ENCODE results near the gene PVALEF. TPM values are rescaled to one million over a fixed set of nuclear protein-coding genes. Genes with fewer than 3 reads are reported as not detected.

The PVALEF gene
- total RNA-seq, result not detected

DNA sequence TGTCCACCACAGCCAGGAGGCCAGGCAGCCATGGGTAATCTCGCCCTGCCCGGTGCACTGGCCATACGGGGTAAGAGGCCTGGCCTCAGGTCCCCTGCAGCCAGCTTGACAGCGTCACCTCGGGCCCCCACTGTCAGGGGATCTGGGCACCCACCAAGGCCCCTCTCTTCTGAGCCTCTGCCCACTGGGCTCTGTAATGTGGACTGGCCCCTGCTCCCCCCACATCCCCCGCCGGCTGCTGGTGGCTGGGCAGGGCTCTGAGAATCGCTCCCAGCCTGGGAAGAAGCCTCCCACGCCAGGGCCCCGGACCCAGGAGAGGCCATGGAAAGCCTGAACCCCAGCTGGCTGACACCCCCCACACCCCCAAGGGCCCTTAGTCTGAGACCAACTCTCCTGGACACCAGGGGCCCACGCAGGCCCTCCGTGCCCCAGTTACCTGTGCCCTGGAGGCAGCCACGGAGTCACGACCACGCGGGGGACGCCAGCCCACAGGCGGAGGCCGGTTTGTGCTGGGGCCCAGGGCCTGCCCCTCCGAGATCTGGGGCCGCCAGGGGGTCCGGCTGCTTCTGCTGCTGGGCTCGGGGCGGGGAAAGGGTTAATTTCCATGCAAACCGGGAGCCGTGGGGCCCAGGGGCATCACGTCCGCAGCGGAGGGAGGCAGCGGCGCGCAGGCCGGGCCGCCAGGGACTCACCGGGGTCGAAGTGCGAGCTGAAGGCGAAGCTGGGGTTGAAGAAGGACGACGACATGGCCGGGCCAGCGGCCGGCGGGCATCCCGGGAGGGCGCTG is at the start of gene PVALEF:
Gene PVALEF, plus strand, starts transcription at position 262 of the 787 bp plus-strand sequence. CDS start 15,720 bp downstream, outside the sequence.
- Mint-ChIP-seq H3K9me3 (no peaks in the 10 kb centered on the region), H3K36me3 (no peaks in the 10 kb centered on the region), H3K27ac (no peak within 1 kb of the TSS)
- ATAC-seq (no peak), DNase-seq (ENCODE audit: low spot score in 2 of 2) (no peak)

DNA sequence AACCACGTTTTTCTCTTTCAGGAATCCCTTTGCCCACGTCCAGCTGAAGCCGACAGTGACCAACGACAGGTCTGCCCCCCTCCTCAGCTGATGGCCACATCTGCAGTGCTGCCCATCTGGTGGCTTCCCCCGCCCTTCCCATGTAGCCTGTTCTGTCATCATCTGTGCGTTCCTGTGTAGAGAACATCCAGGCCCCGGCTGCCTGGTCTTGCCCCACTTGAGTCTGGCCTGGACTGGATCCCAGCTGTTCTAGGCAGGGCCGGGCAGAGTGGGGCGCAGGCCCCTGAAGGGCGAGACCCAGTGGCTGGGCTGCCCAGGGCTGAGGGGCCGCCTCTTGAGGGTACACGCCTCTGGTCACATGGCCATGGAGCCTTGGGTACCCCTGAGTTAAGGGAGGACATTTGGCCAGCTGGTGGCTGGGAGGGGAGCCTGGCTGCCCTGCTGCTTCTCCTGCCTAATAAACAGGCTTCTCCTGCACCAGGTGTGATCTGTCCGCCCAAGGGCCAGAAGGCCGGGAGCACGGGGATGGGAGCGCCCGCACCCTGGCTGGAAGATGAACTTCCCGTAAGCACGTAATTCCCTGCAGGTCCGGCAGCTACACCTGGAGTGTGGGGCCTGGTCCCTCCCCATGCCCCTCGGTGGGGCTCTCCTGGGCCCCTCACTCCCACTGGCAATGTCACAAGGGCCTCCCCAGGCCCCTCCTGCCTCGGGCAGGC is 49.4 kb upstream of the PVALEF start:
- no peaks in the 10 kb centered on the region for H3K36me3 Mint-ChIP-seq

DNA sequence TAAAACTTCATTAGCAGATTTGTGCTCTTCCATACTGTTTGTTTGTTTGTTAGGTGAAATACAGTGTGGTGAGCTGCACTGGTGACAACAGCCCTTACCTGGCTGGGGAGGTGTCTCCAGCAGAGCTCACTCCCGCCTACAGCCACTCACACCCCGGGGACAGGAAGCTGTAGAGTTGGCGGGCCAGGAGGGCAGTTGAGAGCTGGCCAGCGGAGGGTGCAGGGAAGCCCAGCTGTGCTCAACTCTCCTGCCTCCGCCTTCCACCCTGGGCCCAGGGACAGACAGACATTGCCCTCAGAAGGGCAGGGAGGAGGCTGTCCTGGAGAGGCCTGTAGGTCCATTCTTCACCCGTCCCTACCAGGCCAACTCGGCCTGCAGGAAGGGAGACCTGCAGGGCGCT is 48.6 kb upstream of the PVALEF start:
- H3K9me3 Mint-ChIP-seq, result no peaks in the 10 kb centered on the region
- ATAC-seq (no peak), DNase-seq (ENCODE audit: low spot score in 2 of 2) (no peak)
- H3K27ac Mint-ChIP-seq, result no peak overlapping the region
- H3K36me3 Mint-ChIP-seq, result no peaks in the 10 kb centered on the region

More for the DNA sequence above, 49.4 kb upstream of the PVALEF start:
- DNase-seq (ENCODE audit: low spot score in 2 of 2) (no peak), ATAC-seq (no peak)
- no peak overlapping the region for H3K27ac Mint-ChIP-seq
- no peaks in the 10 kb centered on the region for H3K9me3 Mint-ChIP-seq

DNA sequence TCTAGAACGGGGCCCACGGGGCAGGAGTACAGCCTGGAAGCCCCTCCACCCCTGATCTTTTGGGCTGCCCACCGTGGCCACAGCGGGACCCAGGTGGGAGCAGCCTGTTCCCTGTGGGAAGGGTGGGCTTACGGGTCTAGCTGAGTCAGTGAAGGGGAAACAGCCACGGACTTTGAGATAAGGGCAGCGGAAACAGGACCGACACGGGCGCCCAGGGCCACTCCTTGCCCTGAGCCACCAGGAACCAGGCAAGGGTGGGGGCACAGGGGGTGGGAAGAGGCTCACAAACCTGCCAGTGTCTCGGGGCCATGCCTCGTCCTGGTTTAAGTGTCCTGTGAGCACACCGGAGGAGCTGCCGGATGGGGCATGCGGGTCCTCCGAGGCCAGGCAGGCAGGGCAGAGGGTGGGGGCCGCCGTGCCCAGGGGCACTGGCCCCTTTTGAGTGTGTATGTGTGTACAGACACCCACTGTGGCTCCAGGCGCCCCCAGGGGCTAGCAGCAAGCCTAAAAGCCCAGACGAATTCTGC is 47.6 kb upstream of the PVALEF start:
- ATAC-seq, result no peak
- Mint-ChIP-seq H3K27ac (no peak overlapping the region), H3K9me3 (no peaks in the 10 kb centered on the region), H3K36me3 (no peaks in the 10 kb centered on the region)
- no peak for DNase-seq (ENCODE audit: low spot score in 2 of 2)

DNA sequence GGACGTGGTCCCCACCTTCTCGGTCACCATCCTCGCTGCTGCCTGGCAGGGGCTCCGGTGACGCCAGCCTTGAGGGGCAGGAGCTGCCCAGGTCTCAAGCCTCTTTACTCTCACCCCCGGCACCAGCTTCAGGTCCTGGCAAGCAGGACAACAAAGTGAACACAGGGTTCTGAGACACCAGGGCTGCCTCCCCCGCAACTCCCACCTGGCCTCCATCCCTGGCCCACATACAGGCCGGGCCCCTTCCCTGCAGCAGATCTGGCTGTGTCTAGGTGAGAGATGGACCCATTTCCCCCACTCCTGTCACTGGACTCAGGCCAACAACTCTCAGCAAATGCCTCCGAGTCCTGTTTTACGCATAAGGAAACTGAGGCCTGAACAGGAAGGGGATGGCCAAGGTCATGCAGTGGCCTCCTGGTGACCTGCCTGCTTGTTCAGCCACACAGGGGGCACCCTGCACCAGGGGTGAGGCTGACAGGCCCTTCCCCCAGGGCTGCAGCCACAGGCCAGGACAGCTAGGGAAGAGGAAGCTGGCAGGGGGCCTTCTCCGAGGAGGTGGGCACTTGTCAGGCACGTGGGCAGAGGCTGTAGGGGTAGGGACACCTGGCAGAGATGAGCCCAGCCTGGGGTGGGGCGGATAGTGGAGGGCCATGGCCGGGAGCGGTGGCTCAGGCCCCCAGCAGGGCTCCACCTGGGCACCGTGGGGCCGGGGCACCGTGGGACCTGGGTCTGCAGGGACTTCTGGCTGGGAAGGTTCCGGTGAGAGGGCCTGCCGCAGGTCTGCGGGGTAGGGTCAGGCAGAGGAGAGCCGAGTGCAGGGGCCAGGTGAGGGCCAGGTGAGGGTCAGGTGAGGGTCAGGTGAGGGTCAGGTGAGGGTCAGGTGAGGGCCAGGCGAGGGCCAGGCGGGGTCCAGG is 46.7 kb upstream of the PVALEF start:
- Mint-ChIP-seq H3K9me3 (no peaks in the 10 kb centered on the region), H3K36me3 (no peaks in the 10 kb centered on the region), H3K27ac (no peak overlapping the region)
- DNase-seq (ENCODE audit: low spot score in 2 of 2) (no peak), ATAC-seq (no peak)

DNA sequence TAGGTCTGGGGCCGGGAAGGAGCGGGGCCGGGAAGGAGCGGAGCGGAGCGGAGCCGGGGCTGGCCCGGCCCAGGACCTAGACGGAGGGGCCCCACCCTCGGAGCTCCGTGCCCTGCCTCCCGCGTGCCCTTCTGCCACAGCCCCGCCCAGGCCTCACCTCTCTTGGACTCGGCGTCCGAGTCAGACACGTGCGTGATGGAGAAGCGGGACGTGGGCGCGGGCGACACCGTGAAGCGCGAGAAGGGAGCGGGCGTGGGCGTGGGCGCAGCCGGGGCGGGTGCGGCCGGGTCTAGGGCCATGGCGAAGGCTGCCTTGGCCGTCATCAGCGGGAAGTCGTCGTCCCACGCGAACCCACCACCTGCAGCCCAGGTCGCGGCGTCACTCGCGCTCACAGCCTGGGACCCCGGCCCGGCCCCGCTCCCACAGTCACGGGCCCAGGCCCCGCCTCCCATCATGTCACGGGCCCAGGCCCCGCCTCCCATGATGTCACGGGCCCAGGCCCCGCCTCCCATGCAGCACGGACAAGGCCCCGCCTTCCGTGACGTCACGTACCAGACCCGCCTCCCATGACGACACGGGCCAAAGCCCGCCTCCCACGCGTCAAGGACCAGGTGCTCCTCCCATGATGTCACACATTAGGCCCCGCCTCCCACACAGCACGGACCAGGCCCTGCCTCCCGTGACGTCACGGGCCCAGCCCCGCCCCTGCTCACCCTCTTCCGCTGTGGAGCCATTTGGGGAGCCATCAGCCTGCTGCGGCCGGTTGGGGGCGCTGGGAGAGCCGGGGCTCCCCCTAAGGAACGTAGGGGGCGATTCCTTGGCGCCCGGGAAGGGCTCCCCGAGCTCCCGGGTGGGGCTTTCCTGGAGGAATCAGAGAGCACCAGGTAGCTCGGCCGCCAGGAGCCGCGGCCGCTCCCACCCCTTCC is 45.8 kb upstream of the PVALEF start:
- DNase-seq (ENCODE audit: low spot score in 2 of 2) (peak; percentile 71 to 87), ATAC-seq (peak; percentile 61 to 83)
- H3K9me3 Mint-ChIP-seq, result no peaks in the 10 kb centered on the region
- H3K36me3 Mint-ChIP-seq, result no peaks in the 10 kb centered on the region
- H3K27ac Mint-ChIP-seq, result no peak overlapping the region

DNA sequence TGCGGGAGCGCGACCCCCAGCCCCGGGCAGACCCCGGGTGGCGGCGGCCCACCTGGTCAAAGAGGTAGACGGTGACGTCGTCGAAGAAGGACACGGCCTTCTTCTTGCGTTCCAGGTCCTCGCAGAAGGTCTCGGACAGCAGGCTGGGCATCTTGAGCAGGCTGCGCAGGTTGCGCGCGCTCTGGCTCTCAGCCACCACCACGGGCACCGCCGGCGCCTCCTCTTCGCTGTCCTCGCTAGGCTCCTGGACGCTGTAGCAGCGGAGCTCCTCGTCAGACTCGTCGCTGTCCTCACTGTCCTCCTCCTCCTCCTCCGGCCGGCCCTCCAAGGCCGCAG is 45.2 kb upstream of the PVALEF start:
- H3K27ac Mint-ChIP-seq, result no peak overlapping the region

DNA sequence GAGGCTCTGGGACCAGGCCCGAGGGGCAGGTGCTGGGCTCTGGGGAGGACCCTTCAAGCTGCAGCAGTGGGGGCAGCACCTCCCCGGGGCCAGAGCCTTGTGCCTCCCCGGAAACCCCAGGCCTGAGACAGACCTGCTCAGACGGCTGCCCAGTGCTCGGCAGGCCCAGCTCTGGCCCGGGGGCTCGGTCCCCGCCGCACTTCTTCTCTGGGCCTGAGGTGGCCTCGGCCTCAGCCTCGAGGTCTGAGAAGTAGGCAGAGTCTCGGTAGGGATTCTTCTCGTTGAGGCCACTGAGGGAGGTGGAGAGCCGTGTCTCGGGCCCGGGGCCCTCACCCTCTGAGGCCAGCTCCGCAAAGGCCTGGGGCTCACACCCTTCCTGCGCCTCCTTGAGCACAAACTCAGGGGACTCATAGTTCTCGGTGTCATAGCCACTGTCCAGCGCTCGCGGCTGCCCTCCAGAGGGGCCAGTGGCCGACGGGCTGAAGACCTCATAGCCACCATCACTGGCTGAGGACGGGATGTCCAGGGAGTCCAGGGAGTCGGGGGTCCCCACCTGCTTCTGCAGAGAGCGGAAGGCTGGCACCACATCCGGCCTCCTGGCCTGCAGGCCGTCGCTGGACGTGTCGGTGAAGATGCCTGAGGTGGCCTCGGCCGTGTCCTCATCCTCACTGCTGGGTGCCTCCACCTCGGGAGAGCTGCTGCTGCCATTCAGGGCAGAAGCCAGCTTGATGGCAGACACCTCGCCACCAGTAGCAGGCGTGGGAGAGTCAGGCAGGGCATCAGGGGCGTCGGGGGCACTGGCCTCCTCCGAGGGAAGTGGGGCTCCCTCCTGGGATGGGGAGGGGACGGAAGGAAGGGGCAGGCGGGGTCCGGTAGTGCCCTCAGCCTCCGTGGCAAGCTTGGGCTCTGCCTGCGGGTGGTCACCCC is 44.3 kb upstream of the PVALEF start:
- no peak for ATAC-seq
- Mint-ChIP-seq H3K36me3 (no peaks in the 10 kb centered on the region), H3K27ac (no peak overlapping the region), H3K9me3 (no peaks in the 10 kb centered on the region)
- DNase-seq (ENCODE audit: low spot score in 2 of 2), result no peak

More for the DNA sequence above, 45.2 kb upstream of the PVALEF start:
- H3K9me3 Mint-ChIP-seq, result no peaks in the 10 kb centered on the region
- no peak for DNase-seq (ENCODE audit: low spot score in 2 of 2)
- ATAC-seq, result no peak
- no peaks in the 10 kb centered on the region for H3K36me3 Mint-ChIP-seq

DNA sequence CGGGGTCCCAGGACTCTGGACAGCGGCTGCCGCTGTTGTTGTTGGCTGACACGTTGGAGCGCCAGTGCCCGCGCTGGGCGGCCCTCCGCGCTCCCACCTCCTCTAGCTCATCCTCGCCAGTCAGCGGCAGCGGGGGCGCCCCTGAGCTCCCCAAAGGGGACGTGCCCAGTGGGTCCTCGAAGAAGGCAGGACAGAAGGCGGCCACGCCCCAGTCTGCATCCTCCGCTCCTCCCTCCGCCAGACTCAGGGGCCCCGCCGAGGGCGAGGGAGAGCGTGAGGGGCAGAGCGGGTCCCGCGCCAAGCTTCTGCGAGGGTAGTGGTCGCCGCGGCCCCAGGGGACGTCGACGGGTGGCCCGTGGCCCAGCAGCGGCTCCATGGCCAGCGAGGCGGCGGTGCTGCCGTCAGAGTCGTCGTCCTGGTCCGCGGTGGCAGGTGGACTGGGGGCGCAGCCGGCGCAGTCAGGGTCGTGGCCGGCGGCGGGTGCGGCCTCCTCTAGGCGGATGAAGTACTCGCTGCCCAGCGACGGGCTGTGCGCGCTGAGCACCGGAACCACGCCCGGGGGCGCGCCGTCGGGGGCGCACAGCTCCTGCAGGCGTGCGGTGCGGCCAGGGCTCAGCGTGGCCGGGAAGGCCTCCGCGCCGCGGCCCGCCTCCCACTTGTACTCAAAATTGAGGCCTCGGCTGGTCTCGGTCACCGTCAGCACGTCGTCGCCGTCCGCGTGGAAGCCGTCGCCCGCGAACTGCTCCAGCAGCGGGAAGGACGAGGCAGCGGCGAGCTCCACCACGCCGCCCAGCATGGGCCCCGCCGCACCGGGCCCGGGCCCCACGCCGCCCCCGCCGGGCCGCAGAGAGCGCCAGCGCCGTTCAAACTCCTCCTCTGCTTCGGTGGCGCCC is 43.2 kb upstream of the PVALEF start:
- no peaks in the 10 kb centered on the region for H3K36me3 Mint-ChIP-seq
- DNase-seq (ENCODE audit: low spot score in 2 of 2) (no peak), ATAC-seq (no peak)
- H3K9me3 Mint-ChIP-seq, result no peaks in the 10 kb centered on the region
- H3K27ac Mint-ChIP-seq, result no peak overlapping the region

DNA sequence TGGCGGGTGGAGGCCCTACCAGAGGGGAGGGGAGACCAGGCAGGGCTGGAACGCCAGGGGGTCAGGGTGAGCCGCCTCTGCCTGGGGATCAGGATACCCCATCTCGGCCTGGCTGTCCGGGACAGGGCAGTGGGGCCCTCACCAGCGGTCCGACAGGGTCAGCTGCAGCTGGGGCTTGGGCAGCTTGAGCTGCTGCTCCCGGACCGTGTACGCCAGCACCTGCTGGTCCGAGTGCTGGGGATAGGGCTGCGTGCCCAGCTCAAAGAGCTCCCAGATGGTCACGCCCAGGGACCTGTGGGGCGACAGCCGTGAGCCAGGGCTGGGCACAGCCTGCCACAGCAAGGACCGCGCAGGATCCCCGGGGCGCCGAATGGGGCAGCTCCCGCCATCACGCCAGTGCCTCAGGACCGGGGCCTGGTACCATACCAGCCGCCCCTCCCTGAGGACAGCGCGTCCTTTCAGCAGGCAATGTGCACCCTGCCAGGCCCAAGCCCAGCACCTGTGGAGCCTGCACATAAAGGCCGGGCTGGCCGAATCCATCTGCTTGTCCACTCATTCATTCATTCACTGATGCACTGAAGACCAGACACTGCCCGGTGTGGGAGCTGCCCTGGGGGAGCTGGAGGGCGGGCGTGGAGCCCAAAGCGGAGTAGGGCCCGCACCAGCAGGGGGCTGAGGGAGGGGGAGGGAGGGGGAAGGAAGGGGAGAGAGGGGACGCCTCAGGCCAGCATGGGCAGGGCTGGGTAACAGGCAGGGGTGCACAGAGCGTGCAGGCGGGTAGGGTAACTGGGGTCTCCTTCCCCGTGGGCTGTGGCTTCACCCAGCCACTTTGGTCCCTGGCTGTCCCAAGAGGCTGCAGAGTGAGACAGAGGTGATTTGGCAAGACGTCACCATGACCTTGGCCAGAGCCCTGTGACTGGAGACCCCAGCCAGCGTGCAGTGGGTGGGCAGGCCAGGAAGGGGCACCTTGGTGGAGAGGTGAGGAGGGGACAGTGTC is 42.0 kb upstream of the PVALEF start:
- DNase-seq (ENCODE audit: low spot score in 2 of 2), result no peak
- H3K36me3 Mint-ChIP-seq, result no peaks in the 10 kb centered on the region
- no peak for ATAC-seq
- no peak overlapping the region for H3K27ac Mint-ChIP-seq
- no peaks in the 10 kb centered on the region for H3K9me3 Mint-ChIP-seq

DNA sequence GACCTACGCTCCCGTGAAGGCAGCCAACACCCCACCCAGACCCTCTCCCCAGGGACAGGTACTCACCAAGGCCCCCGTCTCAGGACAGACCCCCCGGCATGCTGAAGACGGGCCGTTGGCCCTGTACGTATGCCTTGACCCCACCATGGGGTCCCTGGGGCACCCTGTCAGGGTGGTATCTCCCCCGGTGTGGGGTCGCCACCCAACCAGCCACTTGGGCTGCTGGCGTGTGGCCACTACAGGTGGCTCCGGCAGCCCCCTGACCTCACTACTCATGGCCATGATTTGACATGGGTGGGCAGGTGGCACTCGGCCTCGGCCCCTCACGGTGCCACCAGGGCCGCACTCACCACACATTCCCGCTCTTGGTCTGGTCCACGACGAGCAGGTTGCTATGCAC is 40.9 kb upstream of the PVALEF start:
- no peak for ATAC-seq
- H3K36me3 Mint-ChIP-seq, result no peaks in the 10 kb centered on the region
- no peaks in the 10 kb centered on the region for H3K9me3 Mint-ChIP-seq
- H3K27ac Mint-ChIP-seq, result no peak overlapping the region
- DNase-seq (ENCODE audit: low spot score in 2 of 2), result no peak

DNA sequence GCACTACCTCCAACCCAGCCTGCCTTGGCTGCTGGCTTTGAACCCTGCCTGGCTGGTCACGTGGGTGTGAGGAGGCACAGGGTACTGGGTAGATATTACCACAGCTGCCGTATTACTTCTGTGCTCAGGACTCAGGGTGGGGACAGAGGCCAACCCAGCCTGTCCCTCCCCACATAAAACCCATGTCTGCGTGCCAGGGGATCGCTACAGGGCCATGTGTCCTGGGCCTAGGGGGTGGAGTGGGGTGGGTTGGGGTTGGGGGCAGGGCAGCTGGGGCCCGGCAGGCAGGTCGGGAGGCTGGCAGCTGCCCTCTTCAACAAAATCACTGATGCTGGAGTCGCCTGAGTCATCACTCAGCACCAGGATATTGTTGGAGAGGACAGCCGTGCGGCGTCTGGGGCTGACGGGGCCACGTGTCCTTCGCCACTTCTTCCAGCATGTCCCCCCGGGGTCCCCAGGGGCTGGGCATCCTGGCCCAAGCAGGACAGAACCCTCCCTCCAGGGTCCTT is 39.7 kb upstream of the PVALEF start:
- H3K36me3 Mint-ChIP-seq, result no peaks in the 10 kb centered on the region
- DNase-seq (ENCODE audit: low spot score in 2 of 2), result no peak
- H3K27ac Mint-ChIP-seq, result no peak overlapping the region
- no peak for ATAC-seq
- no peaks in the 10 kb centered on the region for H3K9me3 Mint-ChIP-seq

Measured in activated naive CD4-positive, alpha-beta T cell treated with anti-CD3 and anti-CD28 coated beads, Interleukin-2, amount 50 U/mL, for 72 hours (primary cell).